ENCODE results near the gene CINP.

CINP gene

GRCh38 chr14:102362545-102363181 lies at the start of gene CINP, which contains the start of gene TECPR2:
TSS of gene CINP (minus strand) at chr14:102362890. CDS start at chr14:102362851, 39 bp downstream.
TSS of gene TECPR2 (plus strand) at chr14:102362941. CDS start at chr14:102376722, 13,781 bp downstream.
- TF ChIP-seq, protein P1, sequence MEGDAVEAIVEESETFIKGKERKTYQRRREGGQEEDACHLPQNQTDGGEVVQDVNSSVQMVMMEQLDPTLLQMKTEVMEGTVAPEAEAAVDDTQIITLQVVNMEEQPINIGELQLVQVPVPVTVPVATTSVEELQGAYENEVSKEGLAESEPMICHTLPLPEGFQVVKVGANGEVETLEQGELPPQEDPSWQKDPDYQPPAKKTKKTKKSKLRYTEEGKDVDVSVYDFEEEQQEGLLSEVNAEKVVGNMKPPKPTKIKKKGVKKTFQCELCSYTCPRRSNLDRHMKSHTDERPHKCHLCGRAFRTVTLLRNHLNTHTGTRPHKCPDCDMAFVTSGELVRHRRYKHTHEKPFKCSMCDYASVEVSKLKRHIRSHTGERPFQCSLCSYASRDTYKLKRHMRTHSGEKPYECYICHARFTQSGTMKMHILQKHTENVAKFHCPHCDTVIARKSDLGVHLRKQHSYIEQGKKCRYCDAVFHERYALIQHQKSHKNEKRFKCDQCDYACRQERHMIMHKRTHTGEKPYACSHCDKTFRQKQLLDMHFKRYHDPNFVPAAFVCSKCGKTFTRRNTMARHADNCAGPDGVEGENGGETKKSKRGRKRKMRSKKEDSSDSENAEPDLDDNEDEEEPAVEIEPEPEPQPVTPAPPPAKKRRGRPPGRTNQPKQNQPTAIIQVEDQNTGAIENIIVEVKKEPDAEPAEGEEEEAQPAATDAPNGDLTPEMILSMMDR (IDR thresholded peaks at IDR 0.05; ENCODE audit: insufficient read depth, low read depth, low read length, missing control alignments): no peak
- peak within 1 kb of the TSS; percentile 96 for H3K4me3 ChIP-seq (ENCODE audit: low read length)
- DNase-seq (ENCODE audit: low read depth): peak; percentile 97

DNA sequence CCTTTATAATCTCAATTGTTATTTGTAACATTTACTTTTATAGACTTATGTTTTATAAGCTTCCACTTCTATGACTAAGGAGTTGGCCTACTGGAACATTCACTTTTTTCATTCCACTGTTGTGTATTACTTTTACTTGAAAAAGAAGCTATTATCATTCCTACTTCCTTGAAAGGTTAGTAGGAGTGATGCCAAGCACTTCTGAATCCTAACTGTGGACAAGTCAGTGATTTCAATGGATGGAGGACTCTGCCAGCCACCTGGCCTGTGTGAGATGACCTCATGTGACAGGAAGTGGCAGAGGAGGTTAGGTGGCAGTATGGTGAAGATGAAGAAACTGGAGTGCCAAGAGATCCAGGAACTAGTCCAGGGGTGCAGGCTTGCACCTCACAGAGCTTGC lies 46.0 kb upstream of the CINP start:
- DNase-seq (ENCODE audit: low read depth): no peak
- TF ChIP-seq, protein P1 (IDR thresholded peaks at IDR 0.05; ENCODE audit: insufficient read depth, low read depth, low read length, missing control alignments): no peak

DNA sequence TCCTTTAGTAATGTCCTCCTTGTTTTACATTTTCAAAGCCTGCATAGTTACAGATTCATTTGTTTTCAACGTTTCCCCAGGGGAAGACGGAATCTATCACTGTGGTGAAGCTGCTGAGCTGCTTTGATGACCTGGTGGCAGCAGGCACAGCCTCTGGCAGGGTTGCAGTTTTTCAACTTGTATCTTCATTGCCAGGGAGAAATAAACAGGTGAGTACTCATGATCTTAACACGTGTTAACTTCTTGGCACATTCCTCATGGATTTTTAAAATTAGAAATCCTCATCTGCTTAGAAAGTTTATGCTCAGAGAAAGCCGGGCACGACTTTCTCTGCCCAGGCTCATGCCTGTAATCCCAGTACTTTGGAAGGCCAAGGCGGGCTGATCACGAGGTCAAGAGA lies 44.6 kb upstream of the CINP start:
- TF ChIP-seq, protein P1 (IDR thresholded peaks at IDR 0.05; ENCODE audit: insufficient read depth, low read depth, low read length, missing control alignments): no peak
- no peak overlapping the region for H3K4me3 ChIP-seq (ENCODE audit: low read length)
- DNase-seq (ENCODE audit: low read depth): no peak

More for the DNA sequence above, 46.0 kb upstream of the CINP start:
- no peak overlapping the region for H3K4me3 ChIP-seq (ENCODE audit: low read length)

GRCh38 chr14:102403028-102403427 lies 40.3 kb upstream of the CINP start:
- H3K4me3 ChIP-seq (ENCODE audit: low read length): no peak overlapping the region
- no peak for DNase-seq (ENCODE audit: low read depth)
- TF ChIP-seq, protein P1 (IDR thresholded peaks at IDR 0.05; ENCODE audit: insufficient read depth, low read depth, low read length, missing control alignments): no peak

DNA sequence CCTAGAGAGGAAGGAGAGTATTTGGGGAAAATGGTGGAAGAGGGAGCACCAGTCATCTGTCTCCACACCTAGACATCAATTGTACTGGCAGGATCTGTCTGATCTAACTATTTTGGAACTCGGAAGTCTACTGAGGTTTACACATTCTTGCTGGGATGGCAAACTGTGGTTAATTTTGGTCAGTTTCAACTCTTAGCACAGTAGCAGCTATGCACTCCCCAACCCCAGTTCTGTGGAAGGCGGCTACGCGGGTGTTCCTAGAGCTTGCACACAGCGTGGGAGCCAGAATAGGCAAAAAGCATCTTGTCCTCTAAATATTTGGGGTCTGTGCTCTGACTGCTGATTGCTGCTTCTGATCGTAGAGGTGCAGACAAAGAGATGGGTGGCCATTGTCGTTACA lies 33.8 kb upstream of the CINP start:
- TF ChIP-seq, protein P1 (IDR thresholded peaks at IDR 0.05; ENCODE audit: insufficient read depth, low read depth, low read length, missing control alignments): no peak
- H3K4me3 ChIP-seq (ENCODE audit: low read length): no peak overlapping the region
- DNase-seq (ENCODE audit: low read depth): no peak

DNA sequence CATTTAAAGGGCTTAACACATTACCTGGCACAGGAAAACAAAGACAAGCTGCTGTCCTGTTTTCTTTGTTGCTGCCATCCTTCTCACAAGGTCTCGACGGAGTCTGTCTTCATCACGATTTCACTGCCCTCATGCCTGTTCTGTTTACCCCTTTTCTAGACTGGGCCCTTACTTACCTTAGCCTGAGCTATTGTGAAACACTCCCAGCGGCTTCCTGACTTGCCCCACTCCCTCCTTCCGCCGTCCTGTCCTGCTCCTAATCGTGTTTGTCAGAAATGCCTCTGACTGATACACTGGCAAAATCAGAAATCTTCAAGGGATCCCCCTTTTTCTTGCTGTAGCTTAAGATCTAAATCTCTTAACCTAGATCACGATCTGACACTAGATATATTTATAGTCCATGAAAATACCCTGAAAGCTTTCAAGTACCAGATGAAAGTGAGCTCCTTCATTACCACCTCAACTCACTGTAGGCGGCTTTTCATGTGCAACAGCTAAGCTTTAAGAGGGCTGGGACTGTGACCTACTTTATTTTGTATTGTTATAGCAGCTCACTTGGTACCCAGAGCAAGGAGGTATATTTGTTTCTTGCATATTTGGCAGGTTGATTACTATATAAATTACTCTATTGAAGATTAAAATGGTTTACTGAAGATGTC lies 32.2 kb upstream of the CINP start:
- DNase-seq (ENCODE audit: low read depth): no peak
- TF ChIP-seq, protein P1 (IDR thresholded peaks at IDR 0.05; ENCODE audit: insufficient read depth, low read depth, low read length, missing control alignments): no peak
- H3K4me3 ChIP-seq (ENCODE audit: low read length): no peak overlapping the region

Measured in epithelial cell of esophagus (primary cell).